CD14-positive monocyte (primary cell): ENCODE data around the gene GRK5. TPM values are rescaled to one million over a fixed set of nuclear protein-coding genes. Genes with fewer than 3 reads are reported as not detected.

Experiments
- DNase-seq, 3 donors: peaks; one replicate each; pipeline ENCODE4 v3.0.0-alpha.2; 2011 to 2022
- H2AFZ ChIP-seq: 2 replicates; pipeline ENCODE4 v1.6.0; 2012; ENCODE audit warnings: mild to moderate bottlenecking, low read depth, low read length, inconsistent platforms; ENCODE audit not compliant: insufficient read depth, poor library complexity, severe bottlenecking
- H3K27ac ChIP-seq, 2 donors: 1 replicate in 1 of 2; 2 replicates in 1 of 2; pipeline ENCODE4 v1.5.1; 2012 to 2013; ENCODE audit warnings: low read length in 2 of 2, control low read depth in 1 of 2, inconsistent platforms in 1 of 2, low read depth in 1 of 2, mild to moderate bottlenecking in 1 of 2
- H3K27me3 ChIP-seq, 2 donors: one replicate each; pipeline versions ENCODE4 v1.6.0 to v1.6.1; 2011 to 2013; ENCODE audit warnings: low read length in 2 of 2; ENCODE audit not compliant: control insufficient read depth in 2 of 2, insufficient read depth in 2 of 2
- H3K36me3 ChIP-seq, 2 donors: replicated peaks in 1 of 2; 1 replicate in 1 of 2; 2 replicates in 1 of 2; pipeline versions ENCODE4 v1.5.1 to v1.6.1; 2012 to 2013; ENCODE audit warnings: low read length in 2 of 2, control low read depth in 1 of 2, inconsistent platforms in 1 of 2, mild to moderate bottlenecking in 1 of 2; ENCODE audit not compliant: insufficient read depth in 2 of 2, control insufficient read depth in 1 of 2
- H3K4me1 ChIP-seq, 2 donors: 1 replicate in 1 of 2; 2 replicates in 1 of 2; pipeline versions ENCODE4 v1.5.1 to v1.6.1; 2012 to 2013; ENCODE audit warnings: low read length in 2 of 2, control low read depth in 1 of 2, inconsistent platforms in 1 of 2, mild to moderate bottlenecking in 1 of 2, moderate library complexity in 1 of 2; ENCODE audit not compliant: insufficient read depth in 2 of 2, control insufficient read depth in 1 of 2
- H3K4me2 ChIP-seq: replicated peaks from 2 replicates; pipeline ENCODE3; 2012; ENCODE audit warnings: low read length, moderate library complexity, mild to moderate bottlenecking; ENCODE audit not compliant: poor library complexity, severe bottlenecking; ENCODE audit errors: extremely low read depth
- H3K4me3 ChIP-seq, 3 experiments: fragments of 200-600 bp in 1 of 3; sonication (generic) in 1 of 3; replicated peaks in 1 of 3; 1 replicate in 2 of 3; 2 replicates in 1 of 3; pipeline ENCODE4 v1.5.1; 2011 to 2013; ENCODE audit warnings: low read length in 3 of 3, mild to moderate bottlenecking in 3 of 3, control low read depth in 2 of 3, low read depth in 2 of 3, inconsistent platforms in 1 of 3, moderate library complexity in 1 of 3
- H3K79me2 ChIP-seq: 2 replicates; pipeline ENCODE4 v1.6.0; 2012; ENCODE audit warnings: mild to moderate bottlenecking, control low read depth, inconsistent platforms, low read length, moderate library complexity; ENCODE audit not compliant: insufficient read depth
- H3K9ac ChIP-seq: 2 replicates; pipeline ENCODE4 v1.6.0; 2017; ENCODE audit warnings: low read length, mild to moderate bottlenecking; ENCODE audit not compliant: insufficient read depth, poor library complexity, severe bottlenecking
- H3K9me3 ChIP-seq, 2 donors: replicated peaks in 1 of 2; 1 replicate in 1 of 2; 2 replicates in 1 of 2; pipeline versions ENCODE4 v1.5.1 to v1.6.1; 2012 to 2013; ENCODE audit warnings: low read length in 2 of 2, control low read depth in 1 of 2; ENCODE audit not compliant: control insufficient read depth in 1 of 2, insufficient read depth in 1 of 2
- H4K20me1 ChIP-seq: 2 replicates; pipeline ENCODE4 v1.6.0; 2012; ENCODE audit warnings: mild to moderate bottlenecking, low read length, control low read depth, moderate library complexity; ENCODE audit not compliant: insufficient read depth
- H3K27ac Mint-ChIP-seq, 7 donors: one replicate each; pipeline ENCODE4 v1.8.0; 2020; ENCODE audit warnings: mild to moderate bottlenecking in 7 of 7, mixed read lengths in 7 of 7, moderate library complexity in 6 of 7, inconsistent platforms in 2 of 7
- H3K27me3 Mint-ChIP-seq, 3 donors: one replicate each; pipeline ENCODE4 v1.8.0; 2021 to 2022; ENCODE audit warnings: low read depth in 3 of 3, mild to moderate bottlenecking in 3 of 3, mixed read lengths in 3 of 3, moderate library complexity in 3 of 3, inconsistent platforms in 1 of 3
- H3K36me3 Mint-ChIP-seq, 2 donors: one replicate each; pipeline ENCODE4 v1.8.0; 2020; ENCODE audit warnings: mixed read lengths in 2 of 2, inconsistent platforms in 1 of 2, mild to moderate bottlenecking in 1 of 2
- H3K4me1 Mint-ChIP-seq: one replicate; pipeline ENCODE4 v1.8.0; 2020; ENCODE audit warnings: mild to moderate bottlenecking, mixed read lengths
- H3K4me3 Mint-ChIP-seq, 2 donors: one replicate each; pipeline ENCODE4 v1.8.0; 2020; ENCODE audit warnings: mild to moderate bottlenecking in 2 of 2, mixed read lengths in 2 of 2, moderate library complexity in 1 of 2
- H3K9me3 Mint-ChIP-seq, 7 donors: one replicate each; pipeline ENCODE4 v1.8.0; 2020 to 2022; ENCODE audit warnings: mixed read lengths in 7 of 7, mild to moderate bottlenecking in 6 of 7, moderate library complexity in 6 of 7, inconsistent platforms in 2 of 7
- WGBS: methylation state at CpG from one replicate; pipeline ENCODE4 v1.1.5; 2013; ENCODE audit warnings: missing lambda C conversion rate; ENCODE audit not compliant: insufficient coverage; 5-methylcytosine and 5-hydroxymethylcytosine counted together
- intact Hi-C, 2 donors: fragments of 100-400 bp; cut with micrococcal nuclease; formaldehyde crosslinking; loops; one replicate each; pipeline versions ENCODE4 v1.15.0 to v1.15.1; 2023
- polyA plus RNA-seq, 3 donors: library from polyadenylated mRNA; depleted of rRNA in 1 of 3; unstranded in 2 of 3; stranded (reverse) in 1 of 3; fragments of 300-500 nt in 2 of 3; fragments of >200 nt in 1 of 3; fragmentation: Illumina TruSeq in 2 of 3; gene quantifications; 1 replicate in 2 of 3; 2 replicates in 1 of 3; pipeline ENCODE4 v1.2.3, GENCODE V29; 2012 to 2021
- TF ChIP-seq, protein P1 (sequence below): fragments of 200-600 bp; IDR thresholded peaks from one replicate; pipeline ENCODE4 v1.8.0; 2022; ENCODE audit warnings: antibody characterized with exemption, mild to moderate bottlenecking

Gene GRK5
- polyA plus RNA-seq, 3 donors, result 1.2 to 6.5 (median 2.8) TPM

DNA sequence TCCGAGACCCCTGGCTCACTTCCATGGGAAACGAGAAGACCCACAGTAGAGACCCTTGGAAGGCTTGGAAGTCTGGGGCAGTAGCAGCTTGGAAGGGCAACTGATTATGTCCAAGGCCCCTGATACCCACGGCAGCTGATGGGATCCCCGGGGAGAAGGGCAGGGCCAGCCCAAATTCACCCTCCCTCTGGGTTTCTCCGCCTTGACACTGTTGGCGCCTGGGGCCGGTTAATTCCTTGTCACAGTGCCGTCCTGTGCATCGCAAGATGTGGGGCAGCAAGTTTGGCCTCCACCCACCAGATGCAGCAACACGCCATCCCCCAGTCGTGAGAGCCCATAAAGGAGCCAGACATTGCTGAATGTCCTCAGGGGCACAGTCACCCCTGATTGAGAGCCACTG, 245.9 kb downstream of the GRK5 start:
- Mint-ChIP-seq H3K27ac (no peak overlapping the region), H3K4me1 (no peaks in the 10 kb centered on the region), H3K4me3 (no peak overlapping the region), H3K9me3 (no peaks in the 10 kb centered on the region), H3K36me3 (peaks cover 19 to 37% of the 10 kb centered on the region in 2 donors), H3K27me3 (peaks cover 0 to 4% (median 0%) of the 10 kb centered on the region in 3 donors)
- Histone ChIP-seq H3K79me2 (no peaks in the 10 kb centered on the region), H3K4me2 (no peak overlapping the region), H3K36me3 (peaks cover 9 to 10% of the 10 kb centered on the region in 2 donors), H4K20me1 (no peaks in the 10 kb centered on the region), H3K27me3 (no peaks in the 10 kb centered on the region), H3K27ac (no peak overlapping the region), H3K4me1 (no peaks in the 10 kb centered on the region), H3K9ac (no peak overlapping the region), H3K4me3 (no peak overlapping the region), H2AFZ (no peak overlapping the region), H3K9me3 (no peaks in the 10 kb centered on the region)
- TF ChIP-seq, protein P1, sequence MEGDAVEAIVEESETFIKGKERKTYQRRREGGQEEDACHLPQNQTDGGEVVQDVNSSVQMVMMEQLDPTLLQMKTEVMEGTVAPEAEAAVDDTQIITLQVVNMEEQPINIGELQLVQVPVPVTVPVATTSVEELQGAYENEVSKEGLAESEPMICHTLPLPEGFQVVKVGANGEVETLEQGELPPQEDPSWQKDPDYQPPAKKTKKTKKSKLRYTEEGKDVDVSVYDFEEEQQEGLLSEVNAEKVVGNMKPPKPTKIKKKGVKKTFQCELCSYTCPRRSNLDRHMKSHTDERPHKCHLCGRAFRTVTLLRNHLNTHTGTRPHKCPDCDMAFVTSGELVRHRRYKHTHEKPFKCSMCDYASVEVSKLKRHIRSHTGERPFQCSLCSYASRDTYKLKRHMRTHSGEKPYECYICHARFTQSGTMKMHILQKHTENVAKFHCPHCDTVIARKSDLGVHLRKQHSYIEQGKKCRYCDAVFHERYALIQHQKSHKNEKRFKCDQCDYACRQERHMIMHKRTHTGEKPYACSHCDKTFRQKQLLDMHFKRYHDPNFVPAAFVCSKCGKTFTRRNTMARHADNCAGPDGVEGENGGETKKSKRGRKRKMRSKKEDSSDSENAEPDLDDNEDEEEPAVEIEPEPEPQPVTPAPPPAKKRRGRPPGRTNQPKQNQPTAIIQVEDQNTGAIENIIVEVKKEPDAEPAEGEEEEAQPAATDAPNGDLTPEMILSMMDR, result no peak
- WGBS, result 95% methylated on average over 10 of the region's 11 CpGs
- DNase-seq, result no peak
- intact Hi-C loops, result no loop called here

DNA sequence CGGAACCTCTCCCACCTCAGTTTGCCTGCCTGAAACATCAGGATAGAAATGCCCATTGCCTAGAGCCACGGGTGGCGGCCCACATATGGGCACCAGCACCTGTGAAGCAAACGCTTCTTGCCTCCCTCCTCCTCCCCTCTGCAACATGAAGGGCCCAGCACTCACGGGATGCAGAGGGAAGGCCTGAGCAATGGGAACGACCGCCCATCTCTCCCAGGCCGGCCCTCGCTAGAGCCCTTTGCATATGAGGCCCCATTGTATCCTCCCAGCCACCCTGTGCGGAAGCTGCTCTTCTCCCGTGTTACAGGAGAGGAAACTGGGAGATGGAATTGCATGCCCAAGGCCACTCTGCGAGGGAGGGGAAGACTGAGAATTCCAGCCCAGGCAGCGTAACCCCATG, 246.9 kb downstream of the GRK5 start:
- no peak overlapping the region for H3K4me2 ChIP-seq
- H3K36me3 ChIP-seq, result peaks cover 3 to 6% of the 10 kb centered on the region in 2 donors
- intact Hi-C loops, result no loop called here
- peaks cover 12 to 27% of the 10 kb centered on the region in 2 donors for H3K36me3 Mint-ChIP-seq
- 90% methylated on average over 2 of the region's 13 CpGs for WGBS
- no peak overlapping the region for H3K4me3 Mint-ChIP-seq
- no peaks in the 10 kb centered on the region for H3K27me3 ChIP-seq
- H2AFZ ChIP-seq, result no peak overlapping the region
- peaks cover 0 to 2% (median 2%) of the 10 kb centered on the region in 3 donors for H3K27me3 Mint-ChIP-seq
- no peak overlapping the region for H3K4me3 ChIP-seq
- no peak for DNase-seq
- no peak overlapping the region for H3K27ac Mint-ChIP-seq
- TF ChIP-seq, protein P1, result no peak
- H4K20me1 ChIP-seq, result no peaks in the 10 kb centered on the region
- no peaks in the 10 kb centered on the region for H3K4me1 ChIP-seq
- H3K4me1 Mint-ChIP-seq, result no peaks in the 10 kb centered on the region
- no peak overlapping the region for H3K27ac ChIP-seq
- no peak overlapping the region for H3K9ac ChIP-seq
- no peaks in the 10 kb centered on the region for H3K79me2 ChIP-seq
- H3K9me3 Mint-ChIP-seq, result no peaks in the 10 kb centered on the region
- no peaks in the 10 kb centered on the region for H3K9me3 ChIP-seq
